Measurements from ENCODE around the gene ZNF302.

ZNF302 gene

GRCh38 chr19:34669305-34669704, 8.2 kb upstream of the ZNF302 start:
- TF ChIP-seq CTCF (IDR thresholded peaks at IDR 0.05; ENCODE audit: extremely low read depth, insufficient read depth, missing control alignments) = no peak
- in situ Hi-C loops (cut with MboI; ENCODE audit: low pct_unique_long_range_greater_than_20kb, low sequenced_read_pairs, unreplicated experiment) = no loop called here
- DNase-seq (ENCODE audit: low spot score) = no peak

- TF ChIP-seq CTCF (IDR thresholded peaks at IDR 0.05; ENCODE audit: extremely low read depth, insufficient read depth, missing control alignments) = no peak
- DNase-seq (ENCODE audit: low spot score) = no peak
- in situ Hi-C loops (cut with MboI; ENCODE audit: low pct_unique_long_range_greater_than_20kb, low sequenced_read_pairs, unreplicated experiment) = no loop called here
Measured at GRCh38 chr19:34671972-34672371, 5.5 kb upstream of the ZNF302 start.

- TF ChIP-seq CTCF (IDR thresholded peaks at IDR 0.05; ENCODE audit: extremely low read depth, insufficient read depth, missing control alignments) = no peak
- in situ Hi-C loops (cut with MboI; ENCODE audit: low pct_unique_long_range_greater_than_20kb, low sequenced_read_pairs, unreplicated experiment) = no loop called here
- no peak for DNase-seq (ENCODE audit: low spot score)
Measured at GRCh38 chr19:34673590-34673989, 3.9 kb upstream of the ZNF302 start.

- in situ Hi-C loops (cut with MboI; ENCODE audit: low pct_unique_long_range_greater_than_20kb, low sequenced_read_pairs, unreplicated experiment) = no loop called here
- DNase-seq (ENCODE audit: low spot score) = no peak
- no peak for TF ChIP-seq CTCF (IDR thresholded peaks at IDR 0.05; ENCODE audit: extremely low read depth, insufficient read depth, missing control alignments)
Measured at GRCh38 chr19:34675250-34675649, 2.2 kb upstream of the ZNF302 start.

- no peak for TF ChIP-seq CTCF (IDR thresholded peaks at IDR 0.05; ENCODE audit: extremely low read depth, insufficient read depth, missing control alignments)
- DNase-seq (ENCODE audit: low spot score) = no peak
- in situ Hi-C loops (cut with MboI; ENCODE audit: low pct_unique_long_range_greater_than_20kb, low sequenced_read_pairs, unreplicated experiment) = no loop called here
Measured at GRCh38 chr19:34675919-34676318, 1.6 kb upstream of the ZNF302 start.

- no peak for TF ChIP-seq CTCF (IDR thresholded peaks at IDR 0.05; ENCODE audit: extremely low read depth, insufficient read depth, missing control alignments)
- in situ Hi-C loops (cut with MboI; ENCODE audit: low pct_unique_long_range_greater_than_20kb, low sequenced_read_pairs, unreplicated experiment) = no loop called here
Measured at GRCh38 chr19:34676697-34677385, 637 bp upstream of the ZNF302 start, which contains the start of gene SCGB2B2. TSS of gene SCGB2B2 (minus strand) at chr19:34677159. CDS start at chr19:34594563, 82,596 bp downstream.

More at GRCh38 chr19:34676697-34677385, 637 bp upstream of the ZNF302 start, which contains the start of gene SCGB2B2:
- peak; percentile 72 for DNase-seq (ENCODE audit: low spot score)
